PC-9 (cell line): ENCODE data around the gene PIK3R5. TPM values are rescaled to one million over a fixed set of nuclear protein-coding genes. Genes with fewer than 3 reads are reported as not detected.

Experiments
- BruUV-seq: library from RNA; stranded (reverse); fragments of 400-500 nt; replicated peaks from 2 replicates; lab custom pipeline; 2021; lab: Mats Ljungman, UMichigan
- CTCF ChIA-PET: fragments of 300-600 bp; sonication (Branson Sonifier 250); formaldehyde crosslinking; loops from one replicate; lab custom pipeline; 2022; ENCODE audit warnings: antibody characterized with exemption; lab: Charles Lee
- POLR2A ChIA-PET: fragments of 300-600 bp; sonication (Branson Sonifier 250); formaldehyde crosslinking; loops from one replicate; lab custom pipeline; 2022; ENCODE audit warnings: antibody characterized with exemption; ENCODE audit not compliant: unreplicated experiment; lab: Charles Lee
- DNase-seq, 2 experiments: peaks; one replicate each; pipeline versions ENCODE4 v3.0.0 to v3.0.0-alpha.2; 2015 to 2022; ENCODE audit warnings: mixed read lengths in 1 of 2
- H2AFZ ChIP-seq: fragments of 200-600 bp; sonication (generic); 2 replicates; pipeline ENCODE4 v1.8.1; 2017; ENCODE audit warnings: antibody characterized with exemption
- H3F3A ChIP-seq: fragments of 200-600 bp; sonication (generic); 2 replicates; pipeline ENCODE4 v1.8.1; 2017; ENCODE audit warnings: antibody characterized with exemption, mild to moderate bottlenecking, low read depth; ENCODE audit not compliant: insufficient read depth
- H3K27ac ChIP-seq: fragments of 200-600 bp; sonication (generic); 2 replicates; pipeline ENCODE4 v1.6.1; 2016; ENCODE audit warnings: mixed run types
- H3K27me3 ChIP-seq: fragments of 200-600 bp; sonication (generic); 2 replicates; pipeline ENCODE4 v1.6.1; 2016; ENCODE audit warnings: low read depth, mixed run types; ENCODE audit not compliant: insufficient read depth
- H3K36me3 ChIP-seq: fragments of 200-600 bp; sonication (generic); 2 replicates; pipeline ENCODE4 v1.6.1; 2016; ENCODE audit warnings: low read depth, mixed run types
- H3K4me1 ChIP-seq: fragments of 200-600 bp; sonication (generic); replicated peaks from 2 replicates; pipeline ENCODE4 v1.6.1; 2016; ENCODE audit warnings: mixed run types; ENCODE audit not compliant: insufficient read depth
- H3K4me2 ChIP-seq: fragments of 200-600 bp; sonication (generic); 2 replicates; pipeline ENCODE4 v1.6.1; 2017; ENCODE audit warnings: mixed run types
- H3K4me3 ChIP-seq: fragments of 200-600 bp; sonication (generic); 2 replicates; pipeline ENCODE4 v1.6.1; 2016; ENCODE audit warnings: mixed run types
- H3K79me2 ChIP-seq: fragments of 200-600 bp; sonication (generic); 2 replicates; pipeline ENCODE4 v1.6.1; 2017; ENCODE audit warnings: low read depth, mixed run types
- H3K9me2 ChIP-seq: fragments of 200-600 bp; sonication (generic); 2 replicates; pipeline ENCODE4 v1.8.1; 2017; ENCODE audit warnings: mild to moderate bottlenecking; ENCODE audit not compliant: insufficient read depth
- H3K9me3 ChIP-seq: fragments of 200-600 bp; sonication (generic); 2 replicates; pipeline ENCODE4 v1.8.1; 2016; ENCODE audit warnings: low read depth; ENCODE audit not compliant: insufficient read depth
- H4K20me1 ChIP-seq: fragments of 200-600 bp; sonication (generic); 2 replicates; pipeline ENCODE4 v1.8.1; 2017; ENCODE audit not compliant: insufficient read depth
- CTCF ChIP-seq: fragments of 200-600 bp; sonication (generic); conservative IDR thresholded peaks from 2 replicates; pipeline ENCODE4 v1.6.1; 2017; ENCODE audit warnings: mixed run types, antibody characterized with exemption, mild to moderate bottlenecking, moderate library complexity
- EZH2 ChIP-seq: fragments of 200-600 bp; sonication (generic); IDR thresholded peaks from 2 replicates; pipeline ENCODE4 v1.8.0; 2017; ENCODE audit warnings: antibody characterized with exemption, low read depth
- intact Hi-C: fragments of 100-400 bp; cut with micrococcal nuclease; formaldehyde crosslinking; loops from one replicate; pipeline ENCODE4 v1.10.0; 2022; ENCODE audit not compliant: unreplicated experiment
- total RNA-seq: library from RNA; stranded (reverse); gene quantifications from 2 replicates; pipeline ENCODE4 v1.2.3, GENCODE V29; 2021

Gene PIK3R5
- total RNA-seq, 1 experiment from 2014 or later = not detected

- no peak overlapping the region for H2AFZ ChIP-seq
- H3K9me2 ChIP-seq = no peaks in the 10 kb centered on the region
- ChIA-PET CTCF (no interaction called here), POLR2A (no interaction called here)
- TF ChIP-seq CTCF (no peak), EZH2 (no peak)
- peaks cover 52% of the 10 kb centered on the region for H3K27me3 ChIP-seq
- intact Hi-C loops = no loop called here
- DNase-seq = no peak
- no peaks in the 10 kb centered on the region for H3K9me3 ChIP-seq
- no peaks in the 10 kb centered on the region for H3K79me2 ChIP-seq
- H3K36me3 ChIP-seq = no peaks in the 10 kb centered on the region
- H3K4me1 ChIP-seq = no peaks in the 10 kb centered on the region
- no peak overlapping the region for H3K4me2 ChIP-seq
- no TSS peak for BruUV-seq
- no peaks in the 10 kb centered on the region for H3F3A ChIP-seq
- H3K4me3 ChIP-seq = no peak overlapping the region
- H4K20me1 ChIP-seq = no peaks in the 10 kb centered on the region
- no peak overlapping the region for H3K27ac ChIP-seq
Measured at GRCh38 chr17:8859804-8860430, 105.6 kb downstream of the PIK3R5 start.

DNA sequence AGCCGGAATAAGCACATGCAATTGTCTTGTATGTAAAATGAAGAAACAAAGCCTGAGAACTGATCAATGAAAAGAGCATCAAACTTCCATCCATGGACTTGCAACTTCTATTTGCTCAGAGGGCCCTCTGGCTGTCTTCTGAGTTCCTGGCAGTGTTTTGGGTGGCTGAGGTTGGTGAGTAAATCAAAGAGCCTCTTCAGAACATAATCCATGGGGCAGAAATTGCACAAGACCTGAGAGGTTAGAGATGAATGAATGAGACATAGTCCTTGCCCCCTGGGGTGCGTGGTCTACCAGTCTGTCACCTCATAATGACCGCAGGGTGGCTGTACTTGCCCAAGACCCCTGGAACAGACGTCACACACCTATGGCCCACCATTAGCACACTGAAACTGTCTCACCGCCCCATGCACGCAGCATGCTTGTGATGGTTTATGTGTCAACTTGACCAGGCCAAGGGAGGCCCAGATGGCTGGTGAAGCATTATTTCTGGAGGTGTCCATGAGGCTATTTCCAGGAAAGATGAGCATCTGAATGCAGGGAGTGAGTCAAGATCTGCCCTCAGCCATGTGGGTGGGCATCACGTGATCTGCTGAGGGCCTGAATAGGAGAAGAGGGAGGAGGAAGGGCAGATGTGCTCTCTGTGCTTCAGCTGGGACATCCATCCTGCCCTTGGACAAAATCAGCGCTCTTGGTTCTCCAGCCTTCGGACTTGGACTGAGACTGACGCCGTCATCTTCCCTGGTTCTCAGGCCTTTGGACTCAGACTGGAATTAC is 106.3 kb downstream of the PIK3R5 start:
- intact Hi-C loops = no loop called here
- TF ChIP-seq EZH2 (no peak), CTCF (no peak)
- DNase-seq = no peak
- Histone ChIP-seq H3F3A (no peaks in the 10 kb centered on the region), H4K20me1 (no peaks in the 10 kb centered on the region), H3K79me2 (no peaks in the 10 kb centered on the region), H2AFZ (no peak overlapping the region), H3K4me2 (no peak overlapping the region), H3K4me1 (no peaks in the 10 kb centered on the region), H3K36me3 (no peaks in the 10 kb centered on the region), H3K4me3 (no peak overlapping the region), H3K27me3 (peaks cover 52% of the 10 kb centered on the region), H3K9me2 (no peaks in the 10 kb centered on the region), H3K9me3 (no peaks in the 10 kb centered on the region), H3K27ac (no peak overlapping the region)
- POLR2A ChIA-PET = no interaction called here
- no TSS peak for BruUV-seq
- CTCF ChIA-PET = no interaction called here

GRCh38 chr17:8857919-8858318 is 107.6 kb downstream of the PIK3R5 start:
- no peak for DNase-seq
- no peak overlapping the region for H3K4me2 ChIP-seq
- H3K4me3 ChIP-seq = no peak overlapping the region
- H3F3A ChIP-seq = no peaks in the 10 kb centered on the region
- H2AFZ ChIP-seq = no peak overlapping the region
- CTCF ChIA-PET = interaction anchor here (0.6 kb wide), 1 partner anchor 106 kb away, joined by 9 read pairs; no protein-coding TSS in a partner anchor
- TF ChIP-seq CTCF (no peak), EZH2 (no peak)
- no peaks in the 10 kb centered on the region for H3K36me3 ChIP-seq
- intact Hi-C loops = no loop called here
- POLR2A ChIA-PET = no interaction called here
- H3K4me1 ChIP-seq = no peaks in the 10 kb centered on the region
- no peaks in the 10 kb centered on the region for H3K9me3 ChIP-seq
- H3K27ac ChIP-seq = no peak overlapping the region
- H3K79me2 ChIP-seq = no peaks in the 10 kb centered on the region
- no peaks in the 10 kb centered on the region for H3K9me2 ChIP-seq
- no TSS peak for BruUV-seq
- H4K20me1 ChIP-seq = no peaks in the 10 kb centered on the region
- peaks cover 43% of the 10 kb centered on the region for H3K27me3 ChIP-seq
